Osteoblast (primary cell): ENCODE data around the gene HSPA9. TPM values are rescaled to one million over a fixed set of nuclear protein-coding genes. Genes with fewer than 3 reads are reported as not detected.

Experiments used
- DNase-seq: peaks from one replicate; pipeline ENCODE4 v3.0.0; 2011; ENCODE audit warnings: low spot score, mixed read lengths; ENCODE audit not compliant: insufficient read length; ENCODE audit errors: missing footprints
- H2AFZ ChIP-seq: 2 replicates; pipeline ENCODE4 v1.6.0; 2011; ENCODE audit warnings: mild to moderate bottlenecking, low read length
- H3K27ac ChIP-seq: 2 replicates; pipeline ENCODE4 v1.5.1; 2011; ENCODE audit warnings: mild to moderate bottlenecking, low read depth, low read length, moderate library complexity
- H3K27me3 ChIP-seq: 2 replicates; pipeline ENCODE4 v1.6.0; 2012; ENCODE audit warnings: mild to moderate bottlenecking, control low read depth, inconsistent platforms, low read length, moderate library complexity; ENCODE audit not compliant: insufficient read depth
- H3K36me3 ChIP-seq: 2 replicates; pipeline ENCODE4 v1.5.1; 2011; ENCODE audit warnings: mild to moderate bottlenecking, low read length, control low read depth, moderate library complexity; ENCODE audit not compliant: insufficient read depth
- H3K4me1 ChIP-seq: 2 replicates; pipeline ENCODE4 v1.5.1; 2011; ENCODE audit warnings: mild to moderate bottlenecking, low read length, control low read depth, moderate library complexity; ENCODE audit not compliant: insufficient read depth
- H3K4me2 ChIP-seq: 2 replicates; pipeline ENCODE4 v1.6.0; 2011; ENCODE audit warnings: mild to moderate bottlenecking, low read length; ENCODE audit not compliant: insufficient read depth
- H3K4me3 ChIP-seq: fragments of 200-600 bp; sonication (generic); 3 replicates; pipeline ENCODE4 v1.5.1; 2012; ENCODE audit warnings: mild to moderate bottlenecking, low read length, inconsistent platforms; ENCODE audit not compliant: insufficient read depth
- H3K79me2 ChIP-seq: 2 replicates; pipeline ENCODE4 v1.6.0; 2012; ENCODE audit warnings: mild to moderate bottlenecking, low read length, control low read depth, inconsistent platforms; ENCODE audit not compliant: insufficient read depth
- H3K9me3 ChIP-seq: 2 replicates; pipeline ENCODE4 v1.5.1; 2011; ENCODE audit warnings: low read depth, low read length, control low read depth
- H4K20me1 ChIP-seq: 2 replicates; pipeline ENCODE4 v1.6.0; 2012; ENCODE audit warnings: mild to moderate bottlenecking, low read length, control low read depth; ENCODE audit not compliant: insufficient read depth
- CTCF ChIP-seq: IDR thresholded peaks from 2 replicates; pipeline ENCODE4 v1.5.1; 2011; ENCODE audit warnings: mild to moderate bottlenecking, low read depth, low read length, moderate library complexity; ENCODE audit errors: extremely low read depth
- total RNA-seq: library from RNA; depleted of rRNA; stranded (reverse); fragments of >200 nt; gene quantifications from 2 replicates; pipeline ENCODE4 v1.2.3, GENCODE V29; 2012

The HSPA9 gene
- total RNA-seq, 1 donor = 624 TPM

GRCh38 chr5:138597661-138598400, 22.6 kb upstream of the HSPA9 start:
- Histone ChIP-seq H3K36me3 (no peaks in the 10 kb centered on the region), H2AFZ (no peak overlapping the region), H4K20me1 (no peaks in the 10 kb centered on the region), H3K9me3 (no peaks in the 10 kb centered on the region), H3K4me2 (no peak overlapping the region), H3K4me3 (no peak overlapping the region), H3K4me1 (peaks cover 6% of the 10 kb centered on the region), H3K27me3 (peaks cover 11% of the 10 kb centered on the region), H3K79me2 (no peaks in the 10 kb centered on the region), H3K27ac (no peak overlapping the region)
- no peak for TF ChIP-seq CTCF
- no peak for DNase-seq

DNA sequence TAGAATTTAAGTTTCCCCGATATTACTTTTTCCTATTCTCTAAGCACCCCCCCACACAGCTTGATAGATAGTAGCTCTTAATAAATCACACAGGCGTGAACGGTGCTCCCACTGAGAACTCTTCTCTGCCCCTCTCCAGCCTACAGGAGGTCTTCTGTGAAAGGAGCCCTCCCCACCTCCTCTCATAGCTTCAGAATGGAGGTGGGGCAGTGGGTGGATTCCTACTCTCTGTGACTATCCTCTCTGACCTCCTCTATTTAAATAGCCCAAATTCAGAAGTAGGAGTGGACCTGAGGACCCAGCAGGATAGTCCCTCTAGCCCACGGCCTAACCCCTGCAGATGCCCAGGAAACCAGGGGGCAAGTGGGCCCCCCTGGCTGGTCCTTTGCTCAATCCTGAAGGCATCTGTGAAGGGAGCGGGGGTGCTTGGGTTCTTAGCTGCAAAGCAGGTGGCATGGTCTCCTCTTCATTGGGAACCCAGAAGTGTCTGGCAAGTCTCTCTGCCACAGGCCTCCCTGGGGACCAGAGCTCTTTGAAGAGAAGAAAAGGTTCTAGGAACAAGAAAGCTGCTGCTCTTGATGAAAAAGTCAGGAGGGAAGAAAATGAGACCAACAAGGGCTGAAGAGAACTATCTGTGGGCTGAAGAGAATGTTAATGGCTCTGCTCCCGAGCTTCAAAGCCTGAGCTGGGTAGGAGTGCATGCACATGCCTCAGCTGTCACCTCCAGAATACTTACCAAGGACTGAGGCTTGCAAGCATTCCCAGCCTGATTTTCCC, 21.1 kb upstream of the HSPA9 start:
- Histone ChIP-seq H4K20me1 (no peaks in the 10 kb centered on the region), H3K27ac (no peak overlapping the region)
- TF ChIP-seq CTCF = no peak

GRCh38 chr5:138595180-138595795, 20.1 kb upstream of the HSPA9 start:
- no peaks in the 10 kb centered on the region for H4K20me1 ChIP-seq
- H3K4me2 ChIP-seq = no peak overlapping the region
- H3K4me1 ChIP-seq = no peaks in the 10 kb centered on the region
- TF ChIP-seq CTCF = peak; percentile 8
- no peak overlapping the region for H2AFZ ChIP-seq
- no peaks in the 10 kb centered on the region for H3K36me3 ChIP-seq
- peaks cover 11% of the 10 kb centered on the region for H3K27me3 ChIP-seq
- H3K9me3 ChIP-seq = no peaks in the 10 kb centered on the region
- H3K4me3 ChIP-seq = no peak overlapping the region
- no peak for DNase-seq
- no peak overlapping the region for H3K27ac ChIP-seq
- H3K79me2 ChIP-seq = no peaks in the 10 kb centered on the region

More for the DNA sequence above, 21.1 kb upstream of the HSPA9 start:
- Histone ChIP-seq H2AFZ (no peak overlapping the region), H3K9me3 (no peaks in the 10 kb centered on the region), H3K4me2 (no peak overlapping the region), H3K4me1 (peaks cover 2% of the 10 kb centered on the region), H3K36me3 (no peaks in the 10 kb centered on the region), H3K27me3 (peaks cover 11% of the 10 kb centered on the region), H3K4me3 (no peak overlapping the region), H3K79me2 (no peaks in the 10 kb centered on the region)
- no peak for DNase-seq
